ENCODE results near the gene TK1. TPM values are rescaled to one million over a fixed set of nuclear protein-coding genes. Genes with fewer than 3 reads are reported as not detected.

TK1 gene
- total RNA-seq, 4 donors from 2014 or later = 11.3 to 57.7 (median 34.3) TPM

DNA sequence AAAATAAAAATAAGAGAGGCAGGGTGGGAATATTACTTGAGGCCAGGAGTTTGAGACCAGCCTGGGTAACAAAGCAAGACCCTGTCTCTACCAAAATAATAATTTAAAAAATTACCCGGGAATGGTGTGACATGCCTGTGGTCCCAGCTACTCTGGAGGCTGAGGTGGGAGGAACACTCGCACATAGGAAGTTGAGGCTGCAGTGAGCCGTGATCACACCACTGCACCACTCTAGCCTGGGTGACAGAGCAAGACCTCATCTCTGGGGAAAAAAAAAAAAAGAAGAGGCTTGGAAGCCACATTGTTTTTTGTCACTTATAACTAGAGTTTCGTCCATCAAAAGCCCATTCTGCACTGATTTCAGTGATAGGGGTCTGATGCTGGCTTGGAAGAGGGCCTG lies 41.3 kb upstream of the TK1 start:
- Histone ChIP-seq H3K4me3 (no peak overlapping the region), H3K27me3 (peaks cover 6 to 51% (median 12%) of the 10 kb centered on the region in 4 donors), H3K9me3 (no peaks in the 10 kb centered on the region), H3K4me1 (peaks cover 0 to 25% (median 9%) of the 10 kb centered on the region in 3 donors), H3K36me3 (peaks cover 0 to 17% (median 0%) of the 10 kb centered on the region in 3 donors), H3K27ac (no peak overlapping the region)
- no peak for DNase-seq
- 90 to 92% methylated on average over 4 of the region's 4 CpGs for WGBS, 2 donors
- intact Hi-C loops (cut with DNase I) = no loop called here
- TF ChIP-seq POLR2A (IDR thresholded peaks at IDR 0.05) = no peak
- TF ChIP-seq, protein P1, sequence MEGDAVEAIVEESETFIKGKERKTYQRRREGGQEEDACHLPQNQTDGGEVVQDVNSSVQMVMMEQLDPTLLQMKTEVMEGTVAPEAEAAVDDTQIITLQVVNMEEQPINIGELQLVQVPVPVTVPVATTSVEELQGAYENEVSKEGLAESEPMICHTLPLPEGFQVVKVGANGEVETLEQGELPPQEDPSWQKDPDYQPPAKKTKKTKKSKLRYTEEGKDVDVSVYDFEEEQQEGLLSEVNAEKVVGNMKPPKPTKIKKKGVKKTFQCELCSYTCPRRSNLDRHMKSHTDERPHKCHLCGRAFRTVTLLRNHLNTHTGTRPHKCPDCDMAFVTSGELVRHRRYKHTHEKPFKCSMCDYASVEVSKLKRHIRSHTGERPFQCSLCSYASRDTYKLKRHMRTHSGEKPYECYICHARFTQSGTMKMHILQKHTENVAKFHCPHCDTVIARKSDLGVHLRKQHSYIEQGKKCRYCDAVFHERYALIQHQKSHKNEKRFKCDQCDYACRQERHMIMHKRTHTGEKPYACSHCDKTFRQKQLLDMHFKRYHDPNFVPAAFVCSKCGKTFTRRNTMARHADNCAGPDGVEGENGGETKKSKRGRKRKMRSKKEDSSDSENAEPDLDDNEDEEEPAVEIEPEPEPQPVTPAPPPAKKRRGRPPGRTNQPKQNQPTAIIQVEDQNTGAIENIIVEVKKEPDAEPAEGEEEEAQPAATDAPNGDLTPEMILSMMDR (IDR thresholded peaks at IDR 0.05) = no peak

- no peak for TF ChIP-seq POLR2A (IDR thresholded peaks at IDR 0.05)
- TF ChIP-seq, protein P1 (IDR thresholded peaks at IDR 0.05) = no peak
- H3K27me3 ChIP-seq = peaks cover 3 to 44% (median 10%) of the 10 kb centered on the region in 4 donors
- H3K4me1 ChIP-seq = peaks cover 0 to 24% (median 9%) of the 10 kb centered on the region in 3 donors
- intact Hi-C loops (cut with DNase I) = no loop called here
- H3K36me3 ChIP-seq = peaks cover 0 to 17% (median 0%) of the 10 kb centered on the region in 3 donors
- no peak overlapping the region for H3K4me3 ChIP-seq
- no peaks in the 10 kb centered on the region for H3K9me3 ChIP-seq
- WGBS, 2 donors = 82 to 100% methylated on average over 2 to 3 of the region's 10 CpGs
- no peak for DNase-seq
- peak overlapping the region in 1 of 4 donors; percentile 56 for H3K27ac ChIP-seq
Measured at GRCh38 chr17:78227455-78227916, 40.6 kb upstream of the TK1 start.

GRCh38 chr17:78226759-78227454 lies 40.1 kb upstream of the TK1 start:
- Histone ChIP-seq H3K4me1 (peaks cover 0 to 19% (median 9%) of the 10 kb centered on the region in 3 donors), H3K27me3 (peaks cover 0 to 38% (median 7%) of the 10 kb centered on the region in 4 donors), H3K9me3 (no peaks in the 10 kb centered on the region), H3K4me3 (peak overlapping the region in 1 of 4 donors; percentile 8), H3K36me3 (peaks cover 0 to 17% (median 0%) of the 10 kb centered on the region in 3 donors), H3K27ac (peak overlapping the region in 2 of 4 donors; percentile 1 to 56)
- TF ChIP-seq, protein P1 (IDR thresholded peaks at IDR 0.05) = no peak
- no peak for TF ChIP-seq POLR2A (IDR thresholded peaks at IDR 0.05)
- intact Hi-C loops (cut with DNase I) = no loop called here
- 21 to 46% methylated on average over 10 of the region's 20 CpGs for WGBS, 2 donors
- DNase-seq = no peak

- Histone ChIP-seq H3K27me3 (peaks cover 0 to 31% (median 4%) of the 10 kb centered on the region in 4 donors), H3K27ac (peak overlapping the region in 1 of 4 donors; percentile 56), H3K4me1 (peaks cover 0 to 12% (median 9%) of the 10 kb centered on the region in 3 donors), H3K36me3 (peaks cover 0 to 17% (median 0%) of the 10 kb centered on the region in 3 donors), H3K9me3 (no peaks in the 10 kb centered on the region), H3K4me3 (no peak overlapping the region)
- TF ChIP-seq, protein P1 (IDR thresholded peaks at IDR 0.05) = no peak
- TF ChIP-seq POLR2A (IDR thresholded peaks at IDR 0.05) = no peak
- no peak for DNase-seq
- 62 to 76% methylated on average over 11 of the region's 12 CpGs for WGBS, 2 donors
- intact Hi-C loops (cut with DNase I) = no loop called here
Measured at GRCh38 chr17:78226055-78226758, 39.4 kb upstream of the TK1 start.

Measured in esophagus squamous epithelium (tissue), 5 donors.